Duodenal mucosa (tissue), 2 donors: ENCODE data around the gene HOXA7.
A peak's percentile ranks its signal among the peaks of the same experiment; 100 is the strongest.

ENCODE experiments used
- H3K27ac ChIP-seq: one replicate; pipeline ENCODE4 v1.7.0; 2013; ENCODE audit warnings: low read depth, low read length
- H3K27me3 ChIP-seq, 2 donors: one replicate each; pipeline ENCODE4 v1.7.0; 2013; ENCODE audit warnings: low read length in 2 of 2, control low read depth in 1 of 2; ENCODE audit not compliant: insufficient read depth in 2 of 2, control insufficient read depth in 1 of 2
- H3K36me3 ChIP-seq, 2 donors: one replicate each; pipeline ENCODE4 v1.7.0; 2013; ENCODE audit warnings: low read length in 2 of 2, control low read depth in 1 of 2; ENCODE audit not compliant: insufficient read depth in 2 of 2, control insufficient read depth in 1 of 2
- H3K4me1 ChIP-seq, 2 donors: one replicate each; pipeline ENCODE4 v1.7.0; 2013; ENCODE audit warnings: low read length in 2 of 2, control low read depth in 1 of 2; ENCODE audit not compliant: insufficient read depth in 2 of 2, control insufficient read depth in 1 of 2
- H3K4me3 ChIP-seq, 2 donors: one replicate each; pipeline ENCODE4 v1.7.0; 2013; ENCODE audit warnings: low read length in 2 of 2, low read depth in 1 of 2
- H3K9ac ChIP-seq, 2 donors: one replicate each; pipeline ENCODE4 v1.7.0; 2013; ENCODE audit warnings: low read length in 2 of 2, low read depth in 1 of 2
- H3K9me3 ChIP-seq, 2 donors: one replicate each; pipeline ENCODE4 v1.7.0; 2013; ENCODE audit warnings: low read length in 2 of 2, control low read depth in 1 of 2; ENCODE audit not compliant: control insufficient read depth in 1 of 2

The HOXA7 gene

GRCh38 chr7:27109466-27110185 is 46.8 kb downstream of the HOXA7 start:
- Histone ChIP-seq H3K27me3 (peaks cover 3 to 8% of the 10 kb centered on the region in 2 donors), H3K27ac (peak overlapping the region; percentile 75), H3K4me1 (peaks cover 0 to 14% of the 10 kb centered on the region in 2 donors), H3K4me3 (no peak overlapping the region), H3K9me3 (no peaks in the 10 kb centered on the region), H3K36me3 (no peaks in the 10 kb centered on the region), H3K9ac (no peak overlapping the region)

GRCh38 chr7:27108390-27109127 is 47.9 kb downstream of the HOXA7 start:
- peak overlapping the region in 1 of 2 donors; percentile 17 for H3K4me3 ChIP-seq
- H3K36me3 ChIP-seq, result no peaks in the 10 kb centered on the region
- peaks cover 11 to 18% of the 10 kb centered on the region in 2 donors for H3K27me3 ChIP-seq
- H3K4me1 ChIP-seq, result peaks cover 0 to 9% of the 10 kb centered on the region in 2 donors
- peak overlapping the region; percentile 75 for H3K27ac ChIP-seq
- no peaks in the 10 kb centered on the region for H3K9me3 ChIP-seq
- peak overlapping the region in 1 of 2 donors; percentile 6 for H3K9ac ChIP-seq

GRCh38 chr7:27107391-27108381 is 48.8 kb downstream of the HOXA7 start:
- Histone ChIP-seq H3K4me1 (peaks cover 2 to 5% of the 10 kb centered on the region in 2 donors), H3K9me3 (no peaks in the 10 kb centered on the region), H3K9ac (peak overlapping the region in 1 of 2 donors; percentile 37), H3K27ac (peak overlapping the region; percentile 75), H3K36me3 (no peaks in the 10 kb centered on the region), H3K4me3 (peak overlapping the region; percentile 17 to 21), H3K27me3 (peaks cover 17 to 27% of the 10 kb centered on the region in 2 donors)

- H3K36me3 ChIP-seq, result no peaks in the 10 kb centered on the region
- peak overlapping the region in 1 of 2 donors; percentile 33 for H3K9ac ChIP-seq
- H3K4me3 ChIP-seq, result peak overlapping the region in 1 of 2 donors; percentile 0
- H3K9me3 ChIP-seq, result no peaks in the 10 kb centered on the region
- peak overlapping the region; percentile 58 for H3K27ac ChIP-seq
- peaks cover 23 to 33% of the 10 kb centered on the region in 2 donors for H3K27me3 ChIP-seq
- peaks cover 4 to 8% of the 10 kb centered on the region in 2 donors for H3K4me1 ChIP-seq
Observed at GRCh38 chr7:27106901-27107240, 49.6 kb downstream of the HOXA7 start.

GRCh38 chr7:27106181-27106900 is 50.1 kb downstream of the HOXA7 start:
- Histone ChIP-seq H3K9ac (peak overlapping the region; percentile 33 to 47), H3K4me1 (peaks cover 4 to 8% of the 10 kb centered on the region in 2 donors), H3K9me3 (no peaks in the 10 kb centered on the region), H3K36me3 (no peaks in the 10 kb centered on the region), H3K4me3 (peak overlapping the region in 1 of 2 donors; percentile 57), H3K27me3 (peaks cover 29 to 39% of the 10 kb centered on the region in 2 donors), H3K27ac (peak overlapping the region; percentile 58)

GRCh38 chr7:27105301-27106031 is 51.0 kb downstream of the HOXA7 start:
- H3K4me3 ChIP-seq, result no peak overlapping the region
- no peaks in the 10 kb centered on the region for H3K9me3 ChIP-seq
- peaks cover 4 to 8% of the 10 kb centered on the region in 2 donors for H3K4me1 ChIP-seq
- H3K36me3 ChIP-seq, result no peaks in the 10 kb centered on the region
- H3K9ac ChIP-seq, result peak overlapping the region in 1 of 2 donors; percentile 33
- peaks cover 37 to 47% of the 10 kb centered on the region in 2 donors for H3K27me3 ChIP-seq
- peak overlapping the region; percentile 22 for H3K27ac ChIP-seq

GRCh38 chr7:27104341-27105058 is 52.0 kb downstream of the HOXA7 start:
- H3K27ac ChIP-seq, result peak overlapping the region; percentile 22
- no peaks in the 10 kb centered on the region for H3K36me3 ChIP-seq
- H3K9me3 ChIP-seq, result no peaks in the 10 kb centered on the region
- peak overlapping the region in 1 of 2 donors; percentile 40 for H3K9ac ChIP-seq
- H3K4me3 ChIP-seq, result peak overlapping the region in 1 of 2 donors; percentile 36
- peaks cover 46 to 57% of the 10 kb centered on the region in 2 donors for H3K27me3 ChIP-seq
- H3K4me1 ChIP-seq, result peaks cover 4 to 11% of the 10 kb centered on the region in 2 donors
